DOHH2 (cell line): ENCODE measurements around the gene USP8.
A peak's percentile ranks its signal among the peaks of the same experiment; 100 is the strongest.
"Not testable (repeated sequence)": the region's sequence is repeated elsewhere in the genome, so short reads cannot be mapped to it uniquely, and the experiment has no call there.

Experiments
- H3F3A ChIP-seq: fragments of 200-600 bp; sonication (generic), shearing (Covaris generic); 2 replicates; pipeline ENCODE4 v1.6.0; 2016; ENCODE audit warnings: antibody characterized with exemption, mild to moderate bottlenecking; ENCODE audit not compliant: control insufficient read depth, insufficient read depth
- H3K27ac ChIP-seq: fragments of 200-600 bp; sonication (generic); 2 replicates; pipeline ENCODE4 v1.5.1; 2014; ENCODE audit warnings: low read depth, mild to moderate bottlenecking, low read length, moderate library complexity
- H3K27me3 ChIP-seq: fragments of 200-600 bp; sonication (generic); 2 replicates; pipeline ENCODE4 v1.6.1; 2014; ENCODE audit warnings: mild to moderate bottlenecking, low read length, mixed read lengths; ENCODE audit not compliant: control insufficient read depth
- H3K36me3 ChIP-seq: fragments of 200-600 bp; sonication (generic); 2 replicates; pipeline ENCODE4 v1.6.1; 2014; ENCODE audit warnings: mild to moderate bottlenecking, low read length, moderate library complexity, mixed read lengths; ENCODE audit not compliant: control insufficient read depth
- H3K4me1 ChIP-seq: fragments of 200-600 bp; sonication (generic); 2 replicates; pipeline ENCODE4 v1.6.1; 2014; ENCODE audit warnings: mild to moderate bottlenecking, low read length, mixed read lengths; ENCODE audit not compliant: control insufficient read depth
- H3K4me2 ChIP-seq: fragments of 200-600 bp; sonication (generic); 2 replicates; pipeline ENCODE4 v1.6.0; 2014; ENCODE audit warnings: mild to moderate bottlenecking, low read length, moderate library complexity
- H3K4me3 ChIP-seq: fragments of 200-600 bp; sonication (generic); 2 replicates; pipeline ENCODE4 v1.5.1; 2014; ENCODE audit warnings: mild to moderate bottlenecking, low read length, mixed read lengths
- H3K79me2 ChIP-seq: fragments of 200-600 bp; sonication (generic); 2 replicates; pipeline ENCODE4 v1.6.1; 2014; ENCODE audit warnings: mild to moderate bottlenecking, low read length, mixed read lengths; ENCODE audit not compliant: control insufficient read depth
- H3K9me2 ChIP-seq: fragments of 200-600 bp; sonication (generic); replicated peaks from 2 replicates; pipeline ENCODE4 v1.6.1; 2014; ENCODE audit warnings: mild to moderate bottlenecking, low read length, mixed read lengths; ENCODE audit not compliant: control insufficient read depth
- H3K9me3 ChIP-seq: fragments of 200-600 bp; sonication (generic); 2 replicates; pipeline ENCODE4 v1.6.1; 2014; ENCODE audit warnings: antibody characterized with exemption, low read length, mixed read lengths; ENCODE audit not compliant: control insufficient read depth, insufficient read depth
- H4K20me1 ChIP-seq: fragments of 200-600 bp; sonication (generic); 2 replicates; pipeline ENCODE4 v1.6.0; 2014; ENCODE audit warnings: low read depth, mild to moderate bottlenecking, antibody characterized with exemption, low read length, moderate library complexity; ENCODE audit not compliant: control insufficient read depth, insufficient read depth
- EZH2phosphoT487 ChIP-seq: fragments of 200-600 bp; sonication (generic); IDR thresholded peaks from 2 replicates; pipeline ENCODE4 v1.6.1; 2017; ENCODE audit warnings: borderline replicate concordance, mild to moderate bottlenecking, antibody characterized with exemption, low read length, moderate library complexity, mixed read lengths
- TF ChIP-seq, protein P1 (sequence below): fragments of 200-600 bp; sonication (generic); IDR thresholded peaks from one replicate; pipeline ENCODE4 v1.5.1; 2014; ENCODE audit warnings: antibody characterized with exemption, mild to moderate bottlenecking, low read depth, low read length; ENCODE audit not compliant: poor library complexity, severe bottlenecking

Gene USP8

DNA sequence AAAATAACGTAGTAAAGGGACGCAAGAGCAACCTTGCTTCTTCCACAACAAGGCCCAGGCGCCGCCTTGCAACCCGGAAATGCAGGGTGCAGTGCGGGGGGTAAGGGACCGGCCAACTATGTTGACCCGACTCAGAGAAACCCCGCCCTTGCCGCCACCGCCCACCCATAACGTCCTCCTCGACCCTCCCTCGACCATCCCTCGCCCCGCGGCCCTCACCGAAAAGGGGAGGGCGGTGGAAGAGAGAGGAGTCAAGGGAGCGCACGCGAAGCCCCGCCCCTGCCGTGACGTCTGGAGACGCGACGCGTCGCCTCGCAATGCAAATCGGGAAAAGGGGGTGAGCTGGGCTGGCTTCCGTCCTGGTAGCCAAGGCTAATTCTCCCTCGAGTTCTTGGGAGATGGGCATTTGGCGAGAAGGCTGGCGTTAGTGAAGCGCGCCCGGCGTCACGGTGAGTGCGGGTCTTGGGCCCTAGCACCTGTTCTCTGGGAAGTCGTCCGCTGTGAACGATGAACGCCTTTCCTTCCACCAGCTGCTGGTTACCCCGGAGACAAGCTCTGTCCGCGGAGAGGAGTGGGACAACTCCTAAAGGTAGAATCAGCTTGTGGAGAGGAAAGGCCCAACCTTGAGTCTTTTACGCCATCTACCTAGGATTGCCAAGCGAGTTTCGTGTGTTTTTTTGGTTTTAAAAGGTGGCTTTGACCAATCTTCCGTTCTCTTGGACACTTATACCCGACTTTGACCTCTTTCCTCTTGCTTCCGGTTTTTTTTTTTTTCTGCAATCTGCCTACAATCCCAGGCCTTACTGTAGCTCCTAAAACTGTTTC is at the start of gene USP8:
USP8 (plus strand) TSS at position 340 of the 825 bp plus-strand sequence. CDS start 14,669 bp downstream, outside the sequence.
- Histone ChIP-seq H3K27me3 (no peaks in the 10 kb centered on the region), H3K4me2 (peak within 1 kb of the TSS; percentile 76), H3K9me2 (no peaks in the 10 kb centered on the region), H3K27ac (peak within 1 kb of the TSS; percentile 53), H4K20me1 (peaks cover 17% of the 10 kb centered on the region; the same call in 1 of the 2 replicates), H3K9me3 (no peaks in the 10 kb centered on the region), H3F3A (no peaks in the 10 kb centered on the region), H3K4me1 (peaks cover 18% of the 10 kb centered on the region), H3K79me2 (peaks cover 59% of the 10 kb centered on the region), H3K4me3 (peak within 1 kb of the TSS; percentile 99), H3K36me3 (peaks cover 15% of the 10 kb centered on the region)
- TF ChIP-seq, protein P1, sequence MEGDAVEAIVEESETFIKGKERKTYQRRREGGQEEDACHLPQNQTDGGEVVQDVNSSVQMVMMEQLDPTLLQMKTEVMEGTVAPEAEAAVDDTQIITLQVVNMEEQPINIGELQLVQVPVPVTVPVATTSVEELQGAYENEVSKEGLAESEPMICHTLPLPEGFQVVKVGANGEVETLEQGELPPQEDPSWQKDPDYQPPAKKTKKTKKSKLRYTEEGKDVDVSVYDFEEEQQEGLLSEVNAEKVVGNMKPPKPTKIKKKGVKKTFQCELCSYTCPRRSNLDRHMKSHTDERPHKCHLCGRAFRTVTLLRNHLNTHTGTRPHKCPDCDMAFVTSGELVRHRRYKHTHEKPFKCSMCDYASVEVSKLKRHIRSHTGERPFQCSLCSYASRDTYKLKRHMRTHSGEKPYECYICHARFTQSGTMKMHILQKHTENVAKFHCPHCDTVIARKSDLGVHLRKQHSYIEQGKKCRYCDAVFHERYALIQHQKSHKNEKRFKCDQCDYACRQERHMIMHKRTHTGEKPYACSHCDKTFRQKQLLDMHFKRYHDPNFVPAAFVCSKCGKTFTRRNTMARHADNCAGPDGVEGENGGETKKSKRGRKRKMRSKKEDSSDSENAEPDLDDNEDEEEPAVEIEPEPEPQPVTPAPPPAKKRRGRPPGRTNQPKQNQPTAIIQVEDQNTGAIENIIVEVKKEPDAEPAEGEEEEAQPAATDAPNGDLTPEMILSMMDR: no peak
- TF ChIP-seq EZH2phosphoT487: no peak

DNA sequence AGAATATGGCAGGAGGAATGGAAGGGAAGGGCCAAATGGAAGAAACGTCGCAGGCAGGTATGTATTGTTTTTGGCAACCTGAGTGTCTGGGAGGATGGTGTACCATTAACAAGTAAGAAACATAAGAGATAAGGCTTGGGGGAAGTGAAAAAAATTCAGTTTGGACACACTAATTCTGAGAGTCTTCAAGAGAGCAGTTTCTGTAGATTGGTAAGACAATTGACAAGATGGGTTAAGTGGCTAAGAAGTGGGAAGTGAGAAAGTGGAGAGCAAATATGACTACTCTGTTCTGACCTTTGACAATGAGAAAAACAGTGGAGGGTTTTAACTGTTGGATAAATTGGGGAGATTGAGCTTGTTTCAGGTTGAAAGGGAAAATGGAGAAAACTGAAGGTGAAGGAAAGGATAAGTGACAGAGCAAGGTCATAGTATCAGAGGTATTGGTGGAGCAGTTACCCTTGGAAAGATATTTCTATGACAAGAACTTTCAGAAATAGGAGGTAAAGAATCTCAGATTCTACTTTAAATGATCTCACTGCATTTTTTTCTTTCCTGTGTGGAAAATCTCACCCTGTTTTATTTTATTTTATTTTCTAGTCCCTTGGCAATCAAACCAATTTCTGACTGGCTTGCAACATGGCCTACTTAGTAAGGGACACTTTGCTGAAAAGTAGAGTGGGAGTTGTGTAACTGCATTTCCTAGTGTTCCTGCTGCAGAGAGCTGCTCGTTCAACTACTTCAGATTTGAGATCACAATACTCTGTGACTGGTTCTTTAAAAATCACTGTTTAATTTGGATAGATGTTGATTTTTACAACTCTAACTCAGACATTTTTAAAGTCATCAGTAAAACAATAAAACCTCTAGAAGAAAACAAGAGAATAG is 46.1 kb upstream of the USP8 start:
- Histone ChIP-seq H3F3A (0 out of 2 replicates have a peak, but pooled peaks cover 4% of the 10 kb centered on the region), H3K27ac (no peak overlapping the region), H3K9me3 (no peaks in the 10 kb centered on the region), H3K4me2 (no peak overlapping the region), H4K20me1 (no peaks in the 10 kb centered on the region), H3K4me1 (peaks cover 9% of the 10 kb centered on the region), H3K36me3 (no peaks in the 10 kb centered on the region), H3K9me2 (no peaks in the 10 kb centered on the region), H3K4me3 (no peak overlapping the region), H3K27me3 (no peaks in the 10 kb centered on the region), H3K79me2 (no peaks in the 10 kb centered on the region)
- TF ChIP-seq, protein P1: no peak
- no peak for TF ChIP-seq EZH2phosphoT487

DNA sequence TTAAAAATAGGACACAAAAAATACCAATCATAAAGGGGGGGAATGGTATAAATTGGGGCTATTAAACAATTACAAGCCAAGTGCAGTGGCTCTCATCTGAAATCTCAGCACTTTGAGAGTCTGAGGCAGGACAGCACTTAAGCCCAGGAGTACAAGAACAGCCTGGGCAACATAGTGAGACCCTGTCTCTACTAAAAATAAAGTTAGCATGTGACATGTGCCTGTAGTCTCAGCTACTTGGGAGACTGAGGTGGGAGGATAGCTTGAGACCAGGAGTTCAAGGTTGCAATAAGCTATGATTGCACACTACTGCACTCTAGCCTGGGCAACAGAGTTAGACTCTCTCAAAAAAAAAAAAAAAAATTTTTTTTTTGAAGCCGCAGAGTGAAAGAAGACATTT is 45.4 kb upstream of the USP8 start:
- peaks cover 9% of the 10 kb centered on the region for H3K4me1 ChIP-seq
- no peaks in the 10 kb centered on the region for H3K36me3 ChIP-seq
- TF ChIP-seq EZH2phosphoT487: no peak
- TF ChIP-seq, protein P1: no peak
- no peaks in the 10 kb centered on the region for H3K79me2 ChIP-seq
- 0 out of 2 replicates have a peak, but pooled peaks cover 4% of the 10 kb centered on the region for H3F3A ChIP-seq
- no peak overlapping the region for H3K4me3 ChIP-seq
- H3K9me3 ChIP-seq: no peaks in the 10 kb centered on the region
- no peak overlapping the region for H3K4me2 ChIP-seq
- H4K20me1 ChIP-seq: no peaks in the 10 kb centered on the region
- no peaks in the 10 kb centered on the region for H3K27me3 ChIP-seq
- H3K9me2 ChIP-seq: no peaks in the 10 kb centered on the region
- no peak overlapping the region for H3K27ac ChIP-seq

DNA sequence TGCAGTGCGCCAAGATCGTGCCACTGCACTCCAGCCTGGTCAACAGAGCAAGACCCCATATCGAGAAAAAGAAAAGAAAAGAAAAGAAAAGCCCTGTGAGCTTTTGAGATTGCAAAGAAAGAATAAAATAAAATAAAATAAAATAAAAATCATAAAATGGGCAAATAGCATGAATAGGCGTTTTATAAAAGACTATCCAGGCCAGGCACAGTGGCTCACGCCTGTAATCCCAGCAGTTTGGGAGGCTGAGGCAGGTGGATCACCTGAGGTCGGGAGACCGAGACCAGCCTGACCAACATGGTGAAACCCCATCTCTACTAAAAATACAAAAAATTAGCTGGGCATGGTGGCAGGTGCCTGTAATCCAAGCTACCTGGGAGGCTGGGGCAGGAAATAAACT is 44.8 kb upstream of the USP8 start:
- H3K27me3 ChIP-seq, H3K27ac ChIP-seq, H3K4me2 ChIP-seq, H3F3A ChIP-seq, H3K9me3 ChIP-seq, H3K79me2 ChIP-seq, H3K36me3 ChIP-seq, H3K4me3 ChIP-seq, H3K4me1 ChIP-seq, H4K20me1 ChIP-seq, H3K9me2 ChIP-seq: not testable (repeated sequence)
